ENCODE data around the gene ASCL5.

DNA sequence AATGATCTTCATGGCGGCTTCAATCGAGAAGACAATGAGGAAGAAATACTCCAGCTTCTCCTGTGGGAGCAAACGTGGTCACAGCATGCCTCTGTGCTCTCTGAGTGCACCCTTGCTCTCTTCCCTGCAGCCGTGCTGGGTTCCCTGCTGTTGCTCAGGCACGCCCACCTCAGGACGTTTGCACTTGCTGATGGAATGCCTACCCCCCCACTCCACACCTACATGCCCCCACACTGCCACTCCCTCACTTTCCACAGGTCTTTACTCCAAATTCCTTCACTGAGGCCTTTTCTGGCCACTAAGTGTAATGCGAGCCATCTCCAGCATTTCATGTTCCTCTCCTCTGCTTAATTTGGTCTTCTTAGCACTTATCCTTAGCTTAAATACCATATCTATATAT is 33.0 kb downstream of the ASCL5 start:
- TF ChIP-seq, protein P1, sequence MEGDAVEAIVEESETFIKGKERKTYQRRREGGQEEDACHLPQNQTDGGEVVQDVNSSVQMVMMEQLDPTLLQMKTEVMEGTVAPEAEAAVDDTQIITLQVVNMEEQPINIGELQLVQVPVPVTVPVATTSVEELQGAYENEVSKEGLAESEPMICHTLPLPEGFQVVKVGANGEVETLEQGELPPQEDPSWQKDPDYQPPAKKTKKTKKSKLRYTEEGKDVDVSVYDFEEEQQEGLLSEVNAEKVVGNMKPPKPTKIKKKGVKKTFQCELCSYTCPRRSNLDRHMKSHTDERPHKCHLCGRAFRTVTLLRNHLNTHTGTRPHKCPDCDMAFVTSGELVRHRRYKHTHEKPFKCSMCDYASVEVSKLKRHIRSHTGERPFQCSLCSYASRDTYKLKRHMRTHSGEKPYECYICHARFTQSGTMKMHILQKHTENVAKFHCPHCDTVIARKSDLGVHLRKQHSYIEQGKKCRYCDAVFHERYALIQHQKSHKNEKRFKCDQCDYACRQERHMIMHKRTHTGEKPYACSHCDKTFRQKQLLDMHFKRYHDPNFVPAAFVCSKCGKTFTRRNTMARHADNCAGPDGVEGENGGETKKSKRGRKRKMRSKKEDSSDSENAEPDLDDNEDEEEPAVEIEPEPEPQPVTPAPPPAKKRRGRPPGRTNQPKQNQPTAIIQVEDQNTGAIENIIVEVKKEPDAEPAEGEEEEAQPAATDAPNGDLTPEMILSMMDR (IDR thresholded peaks at IDR 0.05): no peak
- no peak for TF ChIP-seq POLR2A (IDR thresholded peaks at IDR 0.05)
